GM23338 (cell line): ENCODE results near the gene FGGY. TPM values are rescaled to one million over a fixed set of nuclear protein-coding genes. Genes with fewer than 3 reads are reported as not detected.

Experiments used
- ATAC-seq: fragments of 200-7000 bp; cut with Tn5 transposase; 3 replicates; pipeline ENCODE4 v1.9.1; 2020
- DNase-seq: peaks from one replicate; pipeline ENCODE4 v3.0.0-alpha.2; 2015; ENCODE audit warnings: low spot score
- H2AFZ ChIP-seq: fragments of 200-600 bp; sonication (generic); 2 replicates; pipeline ENCODE4 v1.8.0; 2016; ENCODE audit warnings: antibody characterized with exemption, mild to moderate bottlenecking, moderate library complexity
- H3F3A ChIP-seq: fragments of 200-600 bp; sonication (generic); replicated peaks from 2 replicates; pipeline ENCODE4 v1.8.0; 2017; ENCODE audit warnings: antibody characterized with exemption, mixed run types, low read depth
- H3K27ac ChIP-seq: fragments of 200-600 bp; sonication (generic); 2 replicates; pipeline ENCODE4 v1.6.1; 2016; ENCODE audit warnings: low read depth
- H3K27me3 ChIP-seq: fragments of 200-600 bp; sonication (generic); 2 replicates; pipeline ENCODE4 v1.8.0; 2016; ENCODE audit warnings: mild to moderate bottlenecking, mixed run types, moderate library complexity; ENCODE audit not compliant: insufficient read depth
- H3K36me3 ChIP-seq: fragments of 200-600 bp; sonication (generic); 2 replicates; pipeline ENCODE4 v1.8.0; 2016; ENCODE audit warnings: mild to moderate bottlenecking; ENCODE audit not compliant: insufficient read depth
- H3K4me1 ChIP-seq: fragments of 200-600 bp; sonication (generic); 2 replicates; pipeline ENCODE4 v1.8.0; 2016; ENCODE audit warnings: mild to moderate bottlenecking, moderate library complexity; ENCODE audit not compliant: insufficient read depth
- H3K4me2 ChIP-seq: fragments of 200-600 bp; sonication (generic); 2 replicates; pipeline ENCODE4 v1.7.1; 2017; ENCODE audit warnings: mixed run types
- H3K4me3 ChIP-seq: fragments of 200-600 bp; sonication (generic); 2 replicates; pipeline ENCODE4 v1.6.1; 2016; ENCODE audit warnings: mixed run types
- H3K79me2 ChIP-seq: fragments of 200-600 bp; sonication (generic); replicated peaks from 2 replicates; pipeline ENCODE4 v1.8.0; 2017; ENCODE audit warnings: mild to moderate bottlenecking; ENCODE audit not compliant: insufficient read depth
- H3K9me2 ChIP-seq: fragments of 200-600 bp; sonication (generic); 2 replicates; pipeline ENCODE4 v1.8.0; 2017; ENCODE audit not compliant: insufficient read depth
- H4K20me1 ChIP-seq: fragments of 200-600 bp; sonication (generic); replicated peaks from 2 replicates; pipeline ENCODE4 v1.8.0; 2017; ENCODE audit warnings: mild to moderate bottlenecking; ENCODE audit not compliant: insufficient read depth
- H3K27ac Mint-ChIP-seq: 2 replicates; pipeline ENCODE4 v1.8.0; 2020; ENCODE audit warnings: inconsistent platforms, mild to moderate bottlenecking, moderate library complexity, mixed read lengths
- H3K27me3 Mint-ChIP-seq: 3 replicates; pipeline ENCODE4 v1.8.0; 2022; ENCODE audit warnings: low read depth, mild to moderate bottlenecking, moderate library complexity, mixed read lengths, inconsistent platforms; ENCODE audit not compliant: insufficient read depth, poor library complexity
- H3K36me3 Mint-ChIP-seq: 3 replicates; pipeline ENCODE4 v1.8.0; 2021; ENCODE audit warnings: low read depth, mild to moderate bottlenecking, inconsistent platforms, moderate library complexity, mixed read lengths
- H3K4me1 Mint-ChIP-seq: 3 replicates; pipeline ENCODE4 v1.8.0; 2020; ENCODE audit warnings: mild to moderate bottlenecking, inconsistent platforms, mixed read lengths
- H3K4me3 Mint-ChIP-seq: 3 replicates; pipeline ENCODE4 v1.8.0; 2021; ENCODE audit warnings: moderate library complexity, mild to moderate bottlenecking, inconsistent platforms, mixed read lengths
- H3K9me3 Mint-ChIP-seq: 3 replicates; pipeline ENCODE4 v1.8.0; 2020; ENCODE audit warnings: moderate library complexity, mild to moderate bottlenecking, inconsistent platforms, mixed read lengths
- CREB1 ChIP-seq: fragments of 250-450 bp; sonication (Bioruptor Pico); IDR thresholded peaks from 2 replicates; pipeline ENCODE4 v1.5.0; 2020; ENCODE audit warnings: low read depth, mild to moderate bottlenecking, moderate library complexity
- EZH2 ChIP-seq: fragments of 200-600 bp; sonication (generic); IDR thresholded peaks from one replicate; pipeline ENCODE4 v1.8.0; 2017; ENCODE audit warnings: antibody characterized with exemption, mild to moderate bottlenecking, low read depth; ENCODE audit not compliant: unreplicated experiment
- EZH2phosphoT487 ChIP-seq: fragments of 200-600 bp; sonication (generic); IDR thresholded peaks from one replicate; pipeline ENCODE4 v1.8.1; 2018; ENCODE audit warnings: antibody characterized with exemption; ENCODE audit not compliant: unreplicated experiment
- JUNB ChIP-seq: IDR thresholded peaks from one replicate; pipeline ENCODE4 v1.6.1; 2016; ENCODE audit warnings: antibody characterized with exemption; ENCODE audit not compliant: unreplicated experiment
- NANOG ChIP-seq: IDR thresholded peaks from 2 replicates; pipeline ENCODE4 v1.6.1; 2016; ENCODE audit warnings: antibody characterized with exemption, borderline replicate concordance
- POLR2AphosphoS5 ChIP-seq: IDR thresholded peaks from 2 replicates; pipeline ENCODE4 v1.6.1; 2016; ENCODE audit warnings: antibody characterized with exemption, low read depth
- STAT1 ChIP-seq: IDR thresholded peaks from one replicate; pipeline ENCODE4 v1.6.1; 2016; ENCODE audit warnings: antibody characterized with exemption; ENCODE audit not compliant: unreplicated experiment
- ZNF114 ChIP-seq: fragments of 250-450 bp; sonication (Bioruptor Pico); IDR thresholded peaks from 2 replicates; pipeline ENCODE4 v1.5.0; 2020; ENCODE audit warnings: mild to moderate bottlenecking, moderate library complexity
- ZNF331 ChIP-seq: fragments of 250-450 bp; sonication (Bioruptor Pico); IDR thresholded peaks from 2 replicates; pipeline ENCODE4 v1.5.0; 2020; ENCODE audit warnings: low read depth, mild to moderate bottlenecking, moderate library complexity
- polyA plus RNA-seq: library from polyadenylated mRNA; unstranded; fragments of >200 nt; fragmentation: Nextera tagmentation; extraction: Ambion mirVana; gene quantifications from 2 replicates; pipeline ENCODE4 v1.2.1, GENCODE V29; 2016
- total RNA-seq: library from RNA; depleted of rRNA; stranded (reverse); fragments of >200 nt; shearing (Covaris generic); gene quantifications from 2 replicates; pipeline ENCODE4 v1.2.3, GENCODE V29; 2014
- TF ChIP-seq, protein P1 (sequence below), 2 experiments: fragments of 200-600 bp in 1 of 2; sonication (generic) in 1 of 2; conservative IDR thresholded peaks; 2 replicates each; pipeline versions ENCODE4 v1.5.1 to v1.6.1; 2016 to 2017; ENCODE audit warnings: antibody characterized with exemption in 2 of 2, low read depth in 2 of 2, mild to moderate bottlenecking in 2 of 2, moderate library complexity in 1 of 2
- TF ChIP-seq, protein P2 (sequence below): IDR thresholded peaks from 2 replicates; pipeline ENCODE4 v1.6.1; 2016; ENCODE audit warnings: antibody characterized with exemption
- TF ChIP-seq, protein P3 (sequence below): fragments of 250-450 bp; sonication (Bioruptor Pico); IDR thresholded peaks from 2 replicates; pipeline ENCODE4 v1.5.0; 2020; ENCODE audit warnings: mild to moderate bottlenecking, moderate library complexity
- TF ChIP-seq, protein P4 (sequence below): IDR thresholded peaks from one replicate; pipeline ENCODE4 v1.6.1; 2018; ENCODE audit warnings: antibody characterized with exemption; ENCODE audit not compliant: unreplicated experiment

The FGGY gene
- total and polyA plus RNA-seq, 2 experiments from 2014 or later: 10.9 to 21.4 TPM

DNA sequence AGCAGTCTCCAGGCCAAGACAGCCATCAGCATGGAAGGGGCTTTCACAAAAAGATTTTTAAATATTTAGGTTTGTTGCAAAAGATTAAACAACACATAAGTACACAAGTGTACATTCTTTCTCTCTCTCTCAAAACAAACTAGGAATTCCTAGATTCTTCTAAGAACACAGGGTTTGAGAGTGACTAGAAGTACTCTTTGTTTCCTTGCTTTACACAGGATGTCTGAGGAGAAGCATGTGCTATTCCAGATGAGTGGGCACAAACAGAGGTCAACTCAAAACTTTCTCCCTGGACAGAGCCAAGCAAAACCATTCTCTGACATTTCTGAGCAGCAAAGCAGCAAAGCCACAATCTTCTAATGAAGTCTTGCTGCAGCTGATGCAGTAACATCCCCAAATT is 307.3 kb downstream of the FGGY start:
- H3K27ac ChIP-seq: no peak overlapping the region
- Mint-ChIP-seq H3K9me3 (peaks cover 5% of the 10 kb centered on the region), H3K4me3 (no peak overlapping the region), H3K36me3 (peaks cover 14% of the 10 kb centered on the region), H3K27ac (no peak overlapping the region), H3K27me3 (no peaks in the 10 kb centered on the region), H3K4me1 (peaks cover 10% of the 10 kb centered on the region)
- TF ChIP-seq STAT1: no peak
- TF ChIP-seq, protein P1, sequence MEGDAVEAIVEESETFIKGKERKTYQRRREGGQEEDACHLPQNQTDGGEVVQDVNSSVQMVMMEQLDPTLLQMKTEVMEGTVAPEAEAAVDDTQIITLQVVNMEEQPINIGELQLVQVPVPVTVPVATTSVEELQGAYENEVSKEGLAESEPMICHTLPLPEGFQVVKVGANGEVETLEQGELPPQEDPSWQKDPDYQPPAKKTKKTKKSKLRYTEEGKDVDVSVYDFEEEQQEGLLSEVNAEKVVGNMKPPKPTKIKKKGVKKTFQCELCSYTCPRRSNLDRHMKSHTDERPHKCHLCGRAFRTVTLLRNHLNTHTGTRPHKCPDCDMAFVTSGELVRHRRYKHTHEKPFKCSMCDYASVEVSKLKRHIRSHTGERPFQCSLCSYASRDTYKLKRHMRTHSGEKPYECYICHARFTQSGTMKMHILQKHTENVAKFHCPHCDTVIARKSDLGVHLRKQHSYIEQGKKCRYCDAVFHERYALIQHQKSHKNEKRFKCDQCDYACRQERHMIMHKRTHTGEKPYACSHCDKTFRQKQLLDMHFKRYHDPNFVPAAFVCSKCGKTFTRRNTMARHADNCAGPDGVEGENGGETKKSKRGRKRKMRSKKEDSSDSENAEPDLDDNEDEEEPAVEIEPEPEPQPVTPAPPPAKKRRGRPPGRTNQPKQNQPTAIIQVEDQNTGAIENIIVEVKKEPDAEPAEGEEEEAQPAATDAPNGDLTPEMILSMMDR (conservative IDR thresholded peaks at IDR 0.05; ENCODE audit: low read depth in 2 of 2): no peak
- no peak for TF ChIP-seq NANOG
- TF ChIP-seq ZNF114 (CRISPR knock-in tag): no peak
- TF ChIP-seq EZH2phosphoT487: no peak
- TF ChIP-seq, protein P2, sequence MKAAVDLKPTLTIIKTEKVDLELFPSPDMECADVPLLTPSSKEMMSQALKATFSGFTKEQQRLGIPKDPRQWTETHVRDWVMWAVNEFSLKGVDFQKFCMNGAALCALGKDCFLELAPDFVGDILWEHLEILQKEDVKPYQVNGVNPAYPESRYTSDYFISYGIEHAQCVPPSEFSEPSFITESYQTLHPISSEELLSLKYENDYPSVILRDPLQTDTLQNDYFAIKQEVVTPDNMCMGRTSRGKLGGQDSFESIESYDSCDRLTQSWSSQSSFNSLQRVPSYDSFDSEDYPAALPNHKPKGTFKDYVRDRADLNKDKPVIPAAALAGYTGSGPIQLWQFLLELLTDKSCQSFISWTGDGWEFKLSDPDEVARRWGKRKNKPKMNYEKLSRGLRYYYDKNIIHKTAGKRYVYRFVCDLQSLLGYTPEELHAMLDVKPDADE: no peak
- TF ChIP-seq, protein P3, sequence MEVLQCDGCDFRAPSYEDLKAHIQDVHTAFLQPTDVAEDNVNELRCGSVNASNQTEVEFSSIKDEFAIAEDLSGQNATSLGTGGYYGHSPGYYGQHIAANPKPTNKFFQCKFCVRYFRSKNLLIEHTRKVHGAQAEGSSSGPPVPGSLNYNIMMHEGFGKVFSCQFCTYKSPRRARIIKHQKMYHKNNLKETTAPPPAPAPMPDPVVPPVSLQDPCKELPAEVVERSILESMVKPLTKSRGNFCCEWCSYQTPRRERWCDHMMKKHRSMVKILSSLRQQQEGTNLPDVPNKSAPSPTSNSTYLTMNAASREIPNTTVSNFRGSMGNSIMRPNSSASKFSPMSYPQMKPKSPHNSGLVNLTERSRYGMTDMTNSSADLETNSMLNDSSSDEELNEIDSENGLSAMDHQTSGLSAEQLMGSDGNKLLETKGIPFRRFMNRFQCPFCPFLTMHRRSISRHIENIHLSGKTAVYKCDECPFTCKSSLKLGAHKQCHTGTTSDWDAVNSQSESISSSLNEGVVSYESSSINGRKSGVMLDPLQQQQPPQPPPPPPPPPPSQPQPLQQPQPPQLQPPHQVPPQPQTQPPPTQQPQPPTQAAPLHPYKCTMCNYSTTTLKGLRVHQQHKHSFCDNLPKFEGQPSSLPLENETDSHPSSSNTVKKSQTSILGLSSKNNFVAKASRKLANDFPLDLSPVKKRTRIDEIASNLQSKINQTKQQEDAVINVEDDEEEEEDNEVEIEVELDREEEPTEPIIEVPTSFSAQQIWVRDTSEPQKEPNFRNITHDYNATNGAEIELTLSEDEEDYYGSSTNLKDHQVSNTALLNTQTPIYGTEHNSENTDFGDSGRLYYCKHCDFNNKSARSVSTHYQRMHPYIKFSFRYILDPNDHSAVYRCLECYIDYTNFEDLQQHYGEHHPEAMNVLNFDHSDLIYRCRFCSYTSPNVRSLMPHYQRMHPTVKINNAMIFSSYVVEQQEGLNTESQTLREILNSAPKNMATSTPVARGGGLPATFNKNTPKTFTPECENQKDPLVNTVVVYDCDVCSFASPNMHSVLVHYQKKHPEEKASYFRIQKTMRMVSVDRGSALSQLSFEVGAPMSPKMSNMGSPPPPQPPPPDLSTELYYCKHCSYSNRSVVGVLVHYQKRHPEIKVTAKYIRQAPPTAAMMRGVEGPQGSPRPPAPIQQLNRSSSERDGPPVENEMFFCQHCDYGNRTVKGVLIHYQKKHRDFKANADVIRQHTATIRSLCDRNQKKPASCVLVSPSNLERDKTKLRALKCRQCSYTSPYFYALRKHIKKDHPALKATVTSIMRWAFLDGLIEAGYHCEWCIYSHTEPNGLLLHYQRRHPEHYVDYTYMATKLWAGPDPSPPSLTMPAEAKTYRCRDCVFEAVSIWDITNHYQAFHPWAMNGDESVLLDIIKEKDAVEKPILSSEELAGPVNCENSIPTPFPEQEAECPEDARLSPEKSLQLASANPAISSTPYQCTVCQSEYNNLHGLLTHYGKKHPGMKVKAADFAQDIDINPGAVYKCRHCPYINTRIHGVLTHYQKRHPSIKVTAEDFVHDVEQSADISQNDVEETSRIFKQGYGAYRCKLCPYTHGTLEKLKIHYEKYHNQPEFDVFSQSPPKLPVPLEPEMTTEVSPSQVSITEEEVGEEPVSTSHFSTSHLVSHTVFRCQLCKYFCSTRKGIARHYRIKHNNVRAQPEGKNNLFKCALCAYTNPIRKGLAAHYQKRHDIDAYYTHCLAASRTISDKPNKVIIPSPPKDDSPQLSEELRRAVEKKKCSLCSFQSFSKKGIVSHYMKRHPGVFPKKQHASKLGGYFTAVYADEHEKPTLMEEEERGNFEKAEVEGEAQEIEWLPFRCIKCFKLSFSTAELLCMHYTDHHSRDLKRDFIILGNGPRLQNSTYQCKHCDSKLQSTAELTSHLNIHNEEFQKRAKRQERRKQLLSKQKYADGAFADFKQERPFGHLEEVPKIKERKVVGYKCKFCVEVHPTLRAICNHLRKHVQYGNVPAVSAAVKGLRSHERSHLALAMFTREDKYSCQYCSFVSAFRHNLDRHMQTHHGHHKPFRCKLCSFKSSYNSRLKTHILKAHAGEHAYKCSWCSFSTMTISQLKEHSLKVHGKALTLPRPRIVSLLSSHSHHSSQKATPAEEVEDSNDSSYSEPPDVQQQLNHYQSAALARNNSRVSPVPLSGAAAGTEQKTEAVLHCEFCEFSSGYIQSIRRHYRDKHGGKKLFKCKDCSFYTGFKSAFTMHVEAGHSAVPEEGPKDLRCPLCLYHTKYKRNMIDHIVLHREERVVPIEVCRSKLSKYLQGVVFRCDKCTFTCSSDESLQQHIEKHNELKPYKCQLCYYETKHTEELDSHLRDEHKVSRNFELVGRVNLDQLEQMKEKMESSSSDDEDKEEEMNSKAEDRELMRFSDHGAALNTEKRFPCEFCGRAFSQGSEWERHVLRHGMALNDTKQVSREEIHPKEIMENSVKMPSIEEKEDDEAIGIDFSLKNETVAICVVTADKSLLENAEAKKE: no peak
- TF ChIP-seq POLR2AphosphoS5: no peak
- TF ChIP-seq EZH2: no peak
- TF ChIP-seq CREB1: no peak
- TF ChIP-seq, protein P4, sequence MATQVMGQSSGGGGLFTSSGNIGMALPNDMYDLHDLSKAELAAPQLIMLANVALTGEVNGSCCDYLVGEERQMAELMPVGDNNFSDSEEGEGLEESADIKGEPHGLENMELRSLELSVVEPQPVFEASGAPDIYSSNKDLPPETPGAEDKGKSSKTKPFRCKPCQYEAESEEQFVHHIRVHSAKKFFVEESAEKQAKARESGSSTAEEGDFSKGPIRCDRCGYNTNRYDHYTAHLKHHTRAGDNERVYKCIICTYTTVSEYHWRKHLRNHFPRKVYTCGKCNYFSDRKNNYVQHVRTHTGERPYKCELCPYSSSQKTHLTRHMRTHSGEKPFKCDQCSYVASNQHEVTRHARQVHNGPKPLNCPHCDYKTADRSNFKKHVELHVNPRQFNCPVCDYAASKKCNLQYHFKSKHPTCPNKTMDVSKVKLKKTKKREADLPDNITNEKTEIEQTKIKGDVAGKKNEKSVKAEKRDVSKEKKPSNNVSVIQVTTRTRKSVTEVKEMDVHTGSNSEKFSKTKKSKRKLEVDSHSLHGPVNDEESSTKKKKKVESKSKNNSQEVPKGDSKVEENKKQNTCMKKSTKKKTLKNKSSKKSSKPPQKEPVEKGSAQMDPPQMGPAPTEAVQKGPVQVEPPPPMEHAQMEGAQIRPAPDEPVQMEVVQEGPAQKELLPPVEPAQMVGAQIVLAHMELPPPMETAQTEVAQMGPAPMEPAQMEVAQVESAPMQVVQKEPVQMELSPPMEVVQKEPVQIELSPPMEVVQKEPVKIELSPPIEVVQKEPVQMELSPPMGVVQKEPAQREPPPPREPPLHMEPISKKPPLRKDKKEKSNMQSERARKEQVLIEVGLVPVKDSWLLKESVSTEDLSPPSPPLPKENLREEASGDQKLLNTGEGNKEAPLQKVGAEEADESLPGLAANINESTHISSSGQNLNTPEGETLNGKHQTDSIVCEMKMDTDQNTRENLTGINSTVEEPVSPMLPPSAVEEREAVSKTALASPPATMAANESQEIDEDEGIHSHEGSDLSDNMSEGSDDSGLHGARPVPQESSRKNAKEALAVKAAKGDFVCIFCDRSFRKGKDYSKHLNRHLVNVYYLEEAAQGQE: no peak
- TF ChIP-seq ZNF331 (CRISPR knock-in tag): no peak
- TF ChIP-seq JUNB: no peak
- H2AFZ ChIP-seq: no peak overlapping the region
- H3K4me2 ChIP-seq: no peak overlapping the region
- H3K79me2 ChIP-seq: no peaks in the 10 kb centered on the region
- H3K36me3 ChIP-seq: no peaks in the 10 kb centered on the region
- no peak overlapping the region for H3K4me3 ChIP-seq
- H4K20me1 ChIP-seq: no peaks in the 10 kb centered on the region
- DNase-seq: no peak
- H3K4me1 ChIP-seq: 0 out of 2 replicates have a peak, but pooled peaks cover 7% of the 10 kb centered on the region
- no peaks in the 10 kb centered on the region for H3F3A ChIP-seq
- no peaks in the 10 kb centered on the region for H3K27me3 ChIP-seq
- peaks cover 8% of the 10 kb centered on the region; the same call in 1 of the 2 replicates for H3K9me2 ChIP-seq
- ATAC-seq: no peak
